WTC11 (cell line): Measurements from ENCODE around the gene SLC4A1AP. TPM values are rescaled to one million over a fixed set of nuclear protein-coding genes. Genes with fewer than 3 reads are reported as not detected.
A peak's percentile ranks its signal among the peaks of the same experiment; 100 is the strongest.
"Not testable (repeated sequence)": the region's sequence is repeated elsewhere in the genome, so short reads cannot be mapped to it uniquely, and the experiment has no call there.

Experiments
- ATAC-seq: fragments of 200-7000 bp; cut with Tn5 transposase; 2 replicates; pipeline ENCODE4 v1.10.0; 2021; ENCODE audit warnings: mild to moderate bottlenecking, moderate library complexity
- CTCF ChIA-PET: fragments of 300-600 bp; sonication (Branson Sonifier 250); formaldehyde crosslinking; loops from one replicate; lab custom pipeline; 2021; ENCODE audit warnings: antibody characterized with exemption; lab: Charles Lee
- POLR2A ChIA-PET: fragments of 350-600 bp; sonication (Branson Sonifier 250); formaldehyde crosslinking; loops from one replicate; lab custom pipeline; 2021; ENCODE audit warnings: antibody characterized with exemption; lab: Charles Lee
- DNase-seq: peaks from one replicate; pipeline ENCODE4 v3.0.0; 2021; ENCODE audit warnings: low spot score
- H3K27ac Mint-ChIP-seq: 2 replicates; pipeline ENCODE4 v1.8.0; 2021; ENCODE audit warnings: mixed read lengths
- H3K27me3 Mint-ChIP-seq: 2 replicates; pipeline ENCODE4 v1.8.0; 2021; ENCODE audit warnings: low read depth, mild to moderate bottlenecking, moderate library complexity, mixed read lengths
- H3K36me3 Mint-ChIP-seq: 2 replicates; pipeline ENCODE4 v1.8.0; 2021; ENCODE audit warnings: mixed read lengths
- H3K4me1 Mint-ChIP-seq: 2 replicates; pipeline ENCODE4 v1.8.0; 2022; ENCODE audit warnings: mixed read lengths
- H3K4me3 Mint-ChIP-seq: 2 replicates; pipeline ENCODE4 v1.8.0; 2021; ENCODE audit warnings: mild to moderate bottlenecking, moderate library complexity, mixed read lengths
- H3K9me3 Mint-ChIP-seq: 2 replicates; pipeline ENCODE4 v1.8.0; 2021; ENCODE audit warnings: mixed read lengths
- ATF6 ChIP-seq: sonication (generic); formaldehyde crosslinking; IDR thresholded peaks from 2 replicates; pipeline ENCODE4 v1.8.1; 2023; ENCODE audit warnings: mild to moderate bottlenecking, missing genetic modification reagents
- E2F1 ChIP-seq: sonication (generic); formaldehyde crosslinking; IDR thresholded peaks from 2 replicates; pipeline ENCODE4 v1.8.0; 2022; ENCODE audit warnings: mild to moderate bottlenecking, missing genetic modification reagents
- E2F4 ChIP-seq: sonication (generic); formaldehyde crosslinking; IDR thresholded peaks from 2 replicates; pipeline ENCODE4 v1.8.1; 2022; ENCODE audit warnings: low read depth, mild to moderate bottlenecking, moderate library complexity, missing genetic modification reagents, borderline replicate concordance
- GABPB1 ChIP-seq: sonication (generic); formaldehyde crosslinking; IDR thresholded peaks from 2 replicates; pipeline ENCODE4 v1.8.1; 2023; ENCODE audit warnings: mild to moderate bottlenecking, missing genetic modification reagents
- GRHL2 ChIP-seq: fragments of 250-450 bp; sonication (Bioruptor Pico); IDR thresholded peaks from 2 replicates; pipeline ENCODE4 v1.8.0; 2022; ENCODE audit warnings: mild to moderate bottlenecking, moderate library complexity; ENCODE audit not compliant: insufficient replicate concordance, severe bottlenecking
- HMGXB4 ChIP-seq: sonication (generic); formaldehyde crosslinking; IDR thresholded peaks from 2 replicates; pipeline ENCODE4 v1.8.1; 2023; ENCODE audit warnings: mild to moderate bottlenecking, moderate library complexity, missing genetic modification reagents
- PREB ChIP-seq: sonication (generic); formaldehyde crosslinking; IDR thresholded peaks from 2 replicates; pipeline ENCODE4 v1.8.1; 2022; ENCODE audit warnings: mild to moderate bottlenecking, missing genetic modification reagents, moderate library complexity, borderline replicate concordance
- ZNF281 ChIP-seq: sonication (generic); formaldehyde crosslinking; IDR thresholded peaks from 2 replicates; pipeline ENCODE4 v1.8.0; 2023; ENCODE audit warnings: mild to moderate bottlenecking, missing genetic modification reagents
- ZNF396 ChIP-seq: fragments of 250-450 bp; sonication (Bioruptor Pico); IDR thresholded peaks from 2 replicates; pipeline ENCODE4 v1.8.0; 2021; ENCODE audit warnings: mild to moderate bottlenecking, moderate library complexity, borderline replicate concordance
- total RNA-seq: library from RNA; stranded (reverse); gene quantifications from 3 replicates; pipeline ENCODE4 v1.2.3, GENCODE V29; 2021

SLC4A1AP gene
- total RNA-seq, 1 experiment from 2014 or later = 20.1 TPM

GRCh38 chr2:27628767-27629709, 34.7 kb upstream of the SLC4A1AP start, which contains the start of the genes CCDC121 and GPN1 (continued):
- TF ChIP-seq HMGXB4 (CRISPR knock-in tag) (no peak), GABPB1 (CRISPR knock-in tag) (peak; percentile 91), E2F4 (CRISPR knock-in tag) (no peak)

- H3K4me1 Mint-ChIP-seq, DNase-seq, H3K9me3 Mint-ChIP-seq, H3K27ac Mint-ChIP-seq, POLR2A ChIA-PET, ATAC-seq, H3K27me3 Mint-ChIP-seq, H3K4me3 Mint-ChIP-seq, CTCF ChIA-PET: not testable (repeated sequence)
- H3K36me3 Mint-ChIP-seq = peaks cover 36% of the 10 kb centered on the region
These were observed 33.4 kb upstream of the SLC4A1AP start for GRCh38 chr2:27630257-27630656.

- no peak overlapping the region for H3K4me3 Mint-ChIP-seq
- no peaks in the 10 kb centered on the region for H3K27me3 Mint-ChIP-seq
- peaks cover 57% of the 10 kb centered on the region for H3K36me3 Mint-ChIP-seq
- TF ChIP-seq GRHL2 (CRISPR knock-in tag) = no peak
- TF ChIP-seq ZNF281 (CRISPR knock-in tag) = no peak
- TF ChIP-seq ATF6 = no peak
- no peak for TF ChIP-seq E2F1 (CRISPR knock-in tag)
- no peak for TF ChIP-seq PREB
- TF ChIP-seq ZNF396 = no peak
- no peak for TF ChIP-seq E2F4 (CRISPR knock-in tag)
- DNase-seq = no peak
- POLR2A ChIA-PET = no interaction called here
- no peaks in the 10 kb centered on the region for H3K9me3 Mint-ChIP-seq
- H3K27ac Mint-ChIP-seq = no peak overlapping the region
- H3K4me1 Mint-ChIP-seq = peaks cover 4% of the 10 kb centered on the region
- CTCF ChIA-PET = no interaction called here
- no peak for ATAC-seq
These were observed 29.4 kb upstream of the SLC4A1AP start for GRCh38 chr2:27634291-27634690.
